ENCODE measurements around the gene OR10J4.

DNA sequence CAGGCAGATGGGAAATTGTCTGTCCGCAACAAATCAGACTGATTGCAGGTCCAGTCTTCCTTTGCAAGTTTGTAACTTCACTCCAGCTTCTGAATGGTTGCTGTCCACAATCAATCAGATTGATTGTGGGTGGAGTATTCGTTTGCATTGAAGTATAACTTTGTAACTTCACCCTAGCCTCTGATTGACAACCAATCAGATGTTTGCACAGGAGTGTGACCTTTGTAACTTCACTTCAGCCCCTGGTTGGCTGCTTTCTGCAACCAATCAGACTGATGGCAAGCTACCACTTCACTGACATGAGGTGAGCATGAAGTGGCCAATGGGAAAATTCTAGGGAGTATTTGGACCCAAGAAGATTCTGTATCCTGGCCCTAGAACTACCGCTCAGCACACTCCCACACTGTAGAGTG is 33.2 kb downstream of the OR10J4 start:
- TF ChIP-seq, protein P1, sequence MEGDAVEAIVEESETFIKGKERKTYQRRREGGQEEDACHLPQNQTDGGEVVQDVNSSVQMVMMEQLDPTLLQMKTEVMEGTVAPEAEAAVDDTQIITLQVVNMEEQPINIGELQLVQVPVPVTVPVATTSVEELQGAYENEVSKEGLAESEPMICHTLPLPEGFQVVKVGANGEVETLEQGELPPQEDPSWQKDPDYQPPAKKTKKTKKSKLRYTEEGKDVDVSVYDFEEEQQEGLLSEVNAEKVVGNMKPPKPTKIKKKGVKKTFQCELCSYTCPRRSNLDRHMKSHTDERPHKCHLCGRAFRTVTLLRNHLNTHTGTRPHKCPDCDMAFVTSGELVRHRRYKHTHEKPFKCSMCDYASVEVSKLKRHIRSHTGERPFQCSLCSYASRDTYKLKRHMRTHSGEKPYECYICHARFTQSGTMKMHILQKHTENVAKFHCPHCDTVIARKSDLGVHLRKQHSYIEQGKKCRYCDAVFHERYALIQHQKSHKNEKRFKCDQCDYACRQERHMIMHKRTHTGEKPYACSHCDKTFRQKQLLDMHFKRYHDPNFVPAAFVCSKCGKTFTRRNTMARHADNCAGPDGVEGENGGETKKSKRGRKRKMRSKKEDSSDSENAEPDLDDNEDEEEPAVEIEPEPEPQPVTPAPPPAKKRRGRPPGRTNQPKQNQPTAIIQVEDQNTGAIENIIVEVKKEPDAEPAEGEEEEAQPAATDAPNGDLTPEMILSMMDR (IDR thresholded peaks at IDR 0.05) = no peak
- no peak for TF ChIP-seq POLR2A (IDR thresholded peaks at IDR 0.05)

Measured in adrenal gland (tissue), 5 donors.